ENCODE results near the gene SOX6. TPM values are rescaled to one million over a fixed set of nuclear protein-coding genes. Genes with fewer than 3 reads are reported as not detected.
A peak's percentile ranks its signal among the peaks of the same experiment; 100 is the strongest.

SOX6 gene
- total RNA-seq, 1 experiment from 2014 or later, result not detected

DNA sequence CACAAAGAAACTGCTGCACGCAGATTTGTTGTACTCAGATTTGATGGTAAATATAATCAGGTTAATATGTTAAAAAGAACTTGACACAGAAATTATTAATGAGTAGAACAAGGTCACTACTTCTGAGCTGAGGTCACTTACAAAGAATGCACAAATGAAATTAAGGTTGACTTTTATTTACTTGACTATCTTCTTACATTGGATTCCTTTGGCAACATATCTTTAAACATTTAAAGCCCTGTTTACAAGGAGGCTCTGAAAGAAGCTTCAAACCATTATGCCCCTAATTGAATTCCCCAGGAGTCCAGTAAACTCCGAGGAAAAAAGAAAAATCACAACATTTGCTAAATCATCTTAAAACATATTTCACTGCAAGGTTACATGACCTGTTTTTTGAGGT, 245.5 kb downstream of the SOX6 start:
- Histone ChIP-seq H2AK5ac (ENCODE audit: insufficient read length, low read length) (no peak overlapping the region), H3K14ac (ENCODE audit: insufficient read depth, low read length) (no peak overlapping the region), H2BK20ac (ENCODE audit: low read depth, low read length, poor library complexity, severe bottlenecking) (no peak overlapping the region), H4K5ac (ENCODE audit: insufficient read length, low read depth, low read length) (no peak overlapping the region), H3K18ac (ENCODE audit: insufficient read length, low read depth, low read length) (no peak overlapping the region), H2BK15ac (ENCODE audit: low read depth, low read length) (no peak overlapping the region), H2BK12ac (ENCODE audit: insufficient read length, low read depth, low read length) (no peak overlapping the region), H4K91ac (ENCODE audit: insufficient read length, low read depth, low read length) (no peak overlapping the region), H3K23ac (ENCODE audit: insufficient read length, low read depth, low read length) (no peak overlapping the region), H3K9ac (ENCODE audit: extremely low read depth, insufficient read length, low read length) (no peak overlapping the region), H3K4ac (ENCODE audit: low read depth, low read length) (no peak overlapping the region), H4K8ac (replicated peaks; ENCODE audit: insufficient read length, low read depth, low read length) (no peak overlapping the region), H3K56ac (ENCODE audit: insufficient read length, low read depth, low read length) (no peak overlapping the region), H3K27me3 (ENCODE audit: insufficient read depth, low read length) (no peaks in the 10 kb centered on the region), H3K9me3 (ENCODE audit: control insufficient read depth, low read depth, low read length) (no peaks in the 10 kb centered on the region), H3K79me1 (ENCODE audit: insufficient read depth, low read depth, low read length, poor library complexity, severe bottlenecking) (no peaks in the 10 kb centered on the region), H3T11ph (ENCODE audit: low read length) (no peak overlapping the region), H3K4me1 (ENCODE audit: insufficient read depth, low read length) (no peaks in the 10 kb centered on the region), H2AFZ (ENCODE audit: low read length) (no peak overlapping the region), H2BK5ac (ENCODE audit: insufficient read length, low read length) (no peak overlapping the region), H3K23me2 (ENCODE audit: insufficient read length, low read depth, low read length, poor library complexity, severe bottlenecking) (no peaks in the 10 kb centered on the region), H2BK120ac (ENCODE audit: low read depth, low read length, poor library complexity, severe bottlenecking) (no peak overlapping the region), H3K27ac (ENCODE audit: insufficient read length, low read depth, low read length) (no peak overlapping the region), H3K79me2 (ENCODE audit: insufficient read depth, low read length) (no peaks in the 10 kb centered on the region), H4K20me1 (ENCODE audit: control insufficient read depth, insufficient read depth, insufficient read length) (no peaks in the 10 kb centered on the region), H3K4me2 (ENCODE audit: insufficient read depth, insufficient read length, low read length) (no peak overlapping the region)
- Mint-ChIP-seq H3K27ac (peak overlapping the region in 1 of 3 experiments; percentile 93; a peak in 1 of 7 replicates), H3K27me3 (ENCODE audit: low read depth) (no peaks in the 10 kb centered on the region), H3K36me3 (ENCODE audit: insufficient read depth in 1 of 3, low read depth in 3 of 3) (peaks cover 0 to 10% (median 8%) of the 10 kb centered on the region in 3 experiments; a peak in 5 of 7 replicates), H3K9me3 (peaks cover 10% of the 10 kb centered on the region in 2 experiments), H3K4me1 (peaks cover 20 to 36% of the 10 kb centered on the region in 2 experiments), H3K4me3 (no peak overlapping the region)
- DNase-seq, result no peak
- no CpG with 5 or more reads among the region's 2 CpGs for WGBS (ENCODE audit: extremely low coverage, insufficient read length, low lambda C conversion rate)
- TF ChIP-seq, protein P1, sequence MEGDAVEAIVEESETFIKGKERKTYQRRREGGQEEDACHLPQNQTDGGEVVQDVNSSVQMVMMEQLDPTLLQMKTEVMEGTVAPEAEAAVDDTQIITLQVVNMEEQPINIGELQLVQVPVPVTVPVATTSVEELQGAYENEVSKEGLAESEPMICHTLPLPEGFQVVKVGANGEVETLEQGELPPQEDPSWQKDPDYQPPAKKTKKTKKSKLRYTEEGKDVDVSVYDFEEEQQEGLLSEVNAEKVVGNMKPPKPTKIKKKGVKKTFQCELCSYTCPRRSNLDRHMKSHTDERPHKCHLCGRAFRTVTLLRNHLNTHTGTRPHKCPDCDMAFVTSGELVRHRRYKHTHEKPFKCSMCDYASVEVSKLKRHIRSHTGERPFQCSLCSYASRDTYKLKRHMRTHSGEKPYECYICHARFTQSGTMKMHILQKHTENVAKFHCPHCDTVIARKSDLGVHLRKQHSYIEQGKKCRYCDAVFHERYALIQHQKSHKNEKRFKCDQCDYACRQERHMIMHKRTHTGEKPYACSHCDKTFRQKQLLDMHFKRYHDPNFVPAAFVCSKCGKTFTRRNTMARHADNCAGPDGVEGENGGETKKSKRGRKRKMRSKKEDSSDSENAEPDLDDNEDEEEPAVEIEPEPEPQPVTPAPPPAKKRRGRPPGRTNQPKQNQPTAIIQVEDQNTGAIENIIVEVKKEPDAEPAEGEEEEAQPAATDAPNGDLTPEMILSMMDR (conservative IDR thresholded peaks at IDR 0.05), result no peak
